Calu3 (cell line): ENCODE measurements around the gene SPON1. TPM values are rescaled to one million over a fixed set of nuclear protein-coding genes. Genes with fewer than 3 reads are reported as not detected.

Experiments
- BruUV-seq: library from RNA; stranded (reverse); fragments of 400-500 nt; replicated peaks from 2 replicates; lab custom pipeline; 2021; lab: Mats Ljungman, UMichigan
- CTCF ChIA-PET: fragments of 300-600 bp; sonication (Branson Sonifier 250); formaldehyde crosslinking; loops from one replicate; lab custom pipeline; 2022; ENCODE audit warnings: antibody characterized with exemption; lab: Charles Lee
- DNase-seq: peaks from one replicate; pipeline ENCODE4 v3.0.0; 2022
- H3K27ac Mint-ChIP-seq: one replicate; pipeline ENCODE4 v1.8.0; 2022; ENCODE audit warnings: mixed read lengths; ENCODE audit not compliant: unreplicated experiment
- H3K27me3 Mint-ChIP-seq: one replicate; pipeline ENCODE4 v1.8.0; 2022; ENCODE audit warnings: mixed read lengths; ENCODE audit not compliant: unreplicated experiment
- H3K36me3 Mint-ChIP-seq: one replicate; pipeline ENCODE4 v1.8.0; 2022; ENCODE audit warnings: mild to moderate bottlenecking, moderate library complexity, mixed read lengths; ENCODE audit not compliant: insufficient read depth, unreplicated experiment
- H3K4me1 Mint-ChIP-seq: one replicate; pipeline ENCODE4 v1.8.0; 2022; ENCODE audit warnings: mild to moderate bottlenecking, low read depth, mixed read lengths; ENCODE audit not compliant: unreplicated experiment
- H3K4me3 Mint-ChIP-seq: one replicate; pipeline ENCODE4 v1.8.0; 2022; ENCODE audit warnings: mild to moderate bottlenecking, low read depth, moderate library complexity, mixed read lengths; ENCODE audit not compliant: unreplicated experiment
- H3K9me3 Mint-ChIP-seq: one replicate; pipeline ENCODE4 v1.8.0; 2022; ENCODE audit warnings: low read depth, mixed read lengths; ENCODE audit not compliant: unreplicated experiment
- CTCF ChIP-seq: fragments of 200-600 bp; IDR thresholded peaks from one replicate; pipeline ENCODE4 v1.8.0; 2022; ENCODE audit warnings: antibody characterized with exemption; ENCODE audit not compliant: unreplicated experiment
- intact Hi-C: fragments of 100-400 bp; cut with micrococcal nuclease; formaldehyde crosslinking; loops from one replicate; pipeline ENCODE4 v1.10.0; 2022; ENCODE audit not compliant: unreplicated experiment
- total RNA-seq: library from RNA; stranded (reverse); gene quantifications from 2 replicates; pipeline ENCODE4 v1.2.3, GENCODE V29; 2022

Gene SPON1
- total RNA-seq, 1 experiment from 2014 or later: not detected

- Mint-ChIP-seq H3K27me3 (peaks cover 32% of the 10 kb centered on the region), H3K27ac (no peak overlapping the region), H3K36me3 (no peaks in the 10 kb centered on the region), H3K9me3 (no peaks in the 10 kb centered on the region), H3K4me1 (no peaks in the 10 kb centered on the region), H3K4me3 (no peak overlapping the region)
- intact Hi-C loops: no loop called here
- no TSS peak for BruUV-seq
- CTCF ChIA-PET: no interaction called here
- TF ChIP-seq CTCF: no peak
- no peak for DNase-seq
Observed at GRCh38 chr11:14075118-14076078, 112.9 kb downstream of the SPON1 start.

- no peak for DNase-seq
- no peak overlapping the region for H3K4me3 Mint-ChIP-seq
- no TSS peak for BruUV-seq
- no peaks in the 10 kb centered on the region for H3K36me3 Mint-ChIP-seq
- no peaks in the 10 kb centered on the region for H3K4me1 Mint-ChIP-seq
- TF ChIP-seq CTCF: no peak
- intact Hi-C loops: no loop called here
- H3K9me3 Mint-ChIP-seq: no peaks in the 10 kb centered on the region
- CTCF ChIA-PET: no interaction called here
- H3K27me3 Mint-ChIP-seq: peaks cover 52% of the 10 kb centered on the region
- no peak overlapping the region for H3K27ac Mint-ChIP-seq
Observed at GRCh38 chr11:14079011-14079410, 116.5 kb downstream of the SPON1 start.

- TF ChIP-seq CTCF: no peak
- Mint-ChIP-seq H3K4me3 (no peak overlapping the region), H3K9me3 (no peaks in the 10 kb centered on the region), H3K36me3 (no peaks in the 10 kb centered on the region), H3K27me3 (peaks cover 54% of the 10 kb centered on the region), H3K4me1 (no peaks in the 10 kb centered on the region), H3K27ac (no peak overlapping the region)
- BruUV-seq: no TSS peak
- intact Hi-C loops: loop anchor here (5.0 kb wide), 1 partner anchor 68 kb away; no protein-coding TSS in a partner anchor
- CTCF ChIA-PET: interaction anchor here (0.7 kb wide), 1 partner anchor 161 kb away, joined by 3 read pairs; no protein-coding TSS in a partner anchor
- no peak for DNase-seq
Observed at GRCh38 chr11:14079797-14080196, 117.3 kb downstream of the SPON1 start.

GRCh38 chr11:14081581-14082231 is 119.2 kb downstream of the SPON1 start:
- TF ChIP-seq CTCF: no peak
- no peaks in the 10 kb centered on the region for H3K36me3 Mint-ChIP-seq
- H3K4me3 Mint-ChIP-seq: no peak overlapping the region
- BruUV-seq: no TSS peak
- H3K27ac Mint-ChIP-seq: no peak overlapping the region
- DNase-seq: no peak
- H3K27me3 Mint-ChIP-seq: peaks cover 70% of the 10 kb centered on the region
- H3K9me3 Mint-ChIP-seq: no peaks in the 10 kb centered on the region
- no peaks in the 10 kb centered on the region for H3K4me1 Mint-ChIP-seq
- CTCF ChIA-PET: interaction anchor here (0.6 kb wide), 1 partner anchor 66 kb away, joined by 3 read pairs; no protein-coding TSS in a partner anchor
- intact Hi-C loops: loop anchor here (5.0 kb wide), 1 partner anchor 66 kb away; no protein-coding TSS in a partner anchor
